Mucosa of descending colon (tissue), 3 donors: Measurements from ENCODE around the gene MMS22L. TPM values are rescaled to one million over a fixed set of nuclear protein-coding genes. Genes with fewer than 3 reads are reported as not detected.
A peak's percentile ranks its signal among the peaks of the same experiment; 100 is the strongest.
"Not testable (repeated sequence)": the region's sequence is repeated elsewhere in the genome, so short reads cannot be mapped to it uniquely, and the experiment has no call there.

ENCODE experiments used
- ATAC-seq: fragments of 200-7000 bp; cut with Tn5 transposase; one replicate; pipeline ENCODE4 v1.9.1; 2020; ENCODE audit warnings: mild to moderate bottlenecking, moderate library complexity
- DNase-seq, 3 donors: peaks; one replicate each; pipeline ENCODE4 v3.0.0-alpha.2; 2020
- H3K36me3 ChIP-seq: fragments of 200-600 bp; one replicate; pipeline ENCODE4 v1.8.0; 2021; ENCODE audit warnings: low read depth, mild to moderate bottlenecking
- H3K4me1 ChIP-seq: fragments of 200-600 bp; one replicate; pipeline ENCODE4 v1.8.0; 2021; ENCODE audit warnings: low read depth, mild to moderate bottlenecking
- H3K4me3 ChIP-seq: fragments of 200-600 bp; one replicate; pipeline ENCODE4 v1.8.0; 2021; ENCODE audit warnings: mild to moderate bottlenecking
- H3K9me3 ChIP-seq: fragments of 200-600 bp; one replicate; pipeline ENCODE4 v1.8.0; 2021; ENCODE audit warnings: mild to moderate bottlenecking
- intact Hi-C, 2 donors: fragments of 100-400 bp; cut with DNase I in 1 of 2; cut with micrococcal nuclease in 1 of 2; formaldehyde crosslinking; loops; one replicate each; pipeline versions ENCODE4 v1.11.0 to v1.11.1; 2022; cut with DNase I, micrococcal nuclease
- total RNA-seq, 3 donors: library from RNA; stranded (reverse); fragmentation: NEBNext Ultra II Directional in 2 of 3; extraction: Animal tissue kit (Norgen Biotek cat#: 25700) in 2 of 3; gene quantifications; one replicate each; pipeline versions ENCODE4 v1.2.1 to v1.2.4, GENCODE V29; 2021 to 2023
- TF ChIP-seq, protein P1 (sequence below): fragments of 200-600 bp; IDR thresholded peaks from one replicate; pipeline ENCODE4 v1.8.0; 2022; ENCODE audit warnings: antibody characterized with exemption, mild to moderate bottlenecking
- donor health status: DM: no; HTN: no; CAD: no; lungs with moderate emphysema.
- donor health status: DM: no; HTN: no; CAD: no.
- donor health status: DM: no; HTN: yes; CAD: no.

The MMS22L gene
- total RNA-seq, 3 donors from 2014 or later = 9.2 to 10.5 (median 9.5) TPM

DNA sequence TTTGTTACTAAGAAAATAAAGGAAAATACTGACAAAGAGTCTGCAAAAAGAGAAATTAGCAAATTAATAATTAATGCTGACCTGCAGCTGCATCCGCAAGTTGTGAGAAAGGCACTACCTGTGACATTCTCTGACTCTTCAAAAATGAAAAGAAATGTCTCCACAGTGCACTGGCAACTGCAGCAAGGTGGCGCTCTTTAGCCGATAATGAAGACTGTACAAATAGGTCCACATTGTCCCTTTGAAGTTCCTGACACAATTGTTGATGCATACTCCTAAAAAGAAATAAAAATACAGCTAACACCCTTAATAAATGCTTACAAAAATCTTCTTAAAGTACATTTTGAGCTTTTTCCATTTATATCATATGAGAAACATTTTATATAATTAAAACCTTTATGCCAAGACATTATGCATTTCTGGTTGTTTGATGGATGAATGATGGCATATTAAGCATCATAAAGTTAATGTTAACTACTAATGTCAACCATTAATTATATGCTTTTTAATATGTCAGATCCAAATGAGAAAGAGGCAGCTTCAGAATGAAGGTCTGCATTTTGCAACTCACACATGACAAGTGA, 96.5 kb downstream of the MMS22L start:
- Histone ChIP-seq H3K9me3 (no peaks in the 10 kb centered on the region), H3K4me1 (no peaks in the 10 kb centered on the region), H3K36me3 (no peaks in the 10 kb centered on the region), H3K4me3 (no peak overlapping the region)
- TF ChIP-seq, protein P1, sequence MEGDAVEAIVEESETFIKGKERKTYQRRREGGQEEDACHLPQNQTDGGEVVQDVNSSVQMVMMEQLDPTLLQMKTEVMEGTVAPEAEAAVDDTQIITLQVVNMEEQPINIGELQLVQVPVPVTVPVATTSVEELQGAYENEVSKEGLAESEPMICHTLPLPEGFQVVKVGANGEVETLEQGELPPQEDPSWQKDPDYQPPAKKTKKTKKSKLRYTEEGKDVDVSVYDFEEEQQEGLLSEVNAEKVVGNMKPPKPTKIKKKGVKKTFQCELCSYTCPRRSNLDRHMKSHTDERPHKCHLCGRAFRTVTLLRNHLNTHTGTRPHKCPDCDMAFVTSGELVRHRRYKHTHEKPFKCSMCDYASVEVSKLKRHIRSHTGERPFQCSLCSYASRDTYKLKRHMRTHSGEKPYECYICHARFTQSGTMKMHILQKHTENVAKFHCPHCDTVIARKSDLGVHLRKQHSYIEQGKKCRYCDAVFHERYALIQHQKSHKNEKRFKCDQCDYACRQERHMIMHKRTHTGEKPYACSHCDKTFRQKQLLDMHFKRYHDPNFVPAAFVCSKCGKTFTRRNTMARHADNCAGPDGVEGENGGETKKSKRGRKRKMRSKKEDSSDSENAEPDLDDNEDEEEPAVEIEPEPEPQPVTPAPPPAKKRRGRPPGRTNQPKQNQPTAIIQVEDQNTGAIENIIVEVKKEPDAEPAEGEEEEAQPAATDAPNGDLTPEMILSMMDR = peak; percentile 72
- intact Hi-C loops = loop anchor here in 1 of 2 donors (5.0 kb wide), 1 partner anchor 206 kb away; no protein-coding TSS in a partner anchor
- ATAC-seq = peak; percentile 81
- DNase-seq = peak in 2 of 3 donors; percentile 60 to 90

DNA sequence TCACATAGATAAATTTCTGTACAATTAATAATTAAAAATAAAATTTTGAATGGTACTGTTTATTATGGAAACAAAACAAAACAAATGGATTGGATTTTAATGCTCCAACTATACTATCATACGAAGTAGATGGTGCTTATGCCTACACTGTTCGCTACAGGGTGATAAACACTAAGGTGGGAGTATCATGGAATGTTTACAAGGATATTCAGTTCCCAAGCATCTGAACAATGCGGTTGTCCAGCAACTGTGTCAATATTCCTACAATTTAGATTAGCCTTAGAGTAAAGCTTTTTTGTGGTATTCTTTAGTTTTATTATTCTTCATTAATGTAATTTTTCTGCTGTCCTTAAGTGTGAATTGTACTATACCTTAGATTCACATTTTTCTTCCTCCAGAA, 105.1 kb downstream of the MMS22L start:
- Histone ChIP-seq H3K9me3 (no peaks in the 10 kb centered on the region), H3K36me3 (no peaks in the 10 kb centered on the region), H3K4me3 (no peak overlapping the region), H3K4me1 (no peaks in the 10 kb centered on the region)
- intact Hi-C loops = no loop called here
- DNase-seq = no peak
- TF ChIP-seq, protein P1 = no peak
- ATAC-seq = no peak

DNA sequence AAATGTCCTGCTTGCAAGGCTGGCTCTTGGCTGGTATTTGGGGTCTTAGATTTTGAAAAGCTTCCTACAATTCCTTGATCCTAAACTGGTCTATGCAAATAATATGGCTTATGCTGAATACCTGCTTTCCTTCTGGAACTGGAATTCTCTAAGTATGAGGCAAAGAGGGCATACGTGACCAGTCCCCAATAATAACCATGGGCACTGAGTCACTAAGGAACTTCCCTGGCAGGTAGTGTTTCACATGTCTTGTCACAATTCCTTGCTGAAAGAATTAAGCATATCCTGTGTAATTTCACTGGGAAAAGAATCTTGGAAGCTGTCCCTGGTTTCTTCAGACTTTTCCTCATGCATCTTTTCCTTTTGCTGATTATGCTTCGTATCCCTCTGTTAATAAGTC, 106.5 kb downstream of the MMS22L start:
- TF ChIP-seq, protein P1 = no peak
- H3K4me1 ChIP-seq = no peaks in the 10 kb centered on the region
- intact Hi-C loops = no loop called here
- ATAC-seq (no peak), DNase-seq (no peak)
- no peaks in the 10 kb centered on the region for H3K9me3 ChIP-seq
- no peaks in the 10 kb centered on the region for H3K36me3 ChIP-seq
- H3K4me3 ChIP-seq = no peak overlapping the region

DNA sequence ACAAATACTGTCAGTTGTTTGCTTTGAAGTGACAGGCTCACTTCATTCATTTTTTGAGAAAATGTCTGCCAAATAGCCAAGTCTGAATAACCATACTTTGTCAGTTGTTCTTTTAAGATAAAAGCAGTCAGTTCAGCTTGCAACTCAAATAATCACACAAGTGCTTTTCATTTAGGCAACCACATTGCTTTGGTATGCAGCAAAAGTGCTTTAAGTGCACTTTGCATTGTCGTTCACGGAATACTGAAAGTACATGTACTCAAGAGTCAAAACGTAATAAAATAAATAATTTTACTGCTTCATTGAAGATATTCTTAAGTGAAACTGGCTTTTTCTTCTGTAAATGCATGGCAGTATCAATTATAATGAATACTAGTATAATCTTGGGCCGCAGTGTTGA, 107.2 kb downstream of the MMS22L start:
- TF ChIP-seq, protein P1 = no peak
- Histone ChIP-seq H3K4me1 (no peaks in the 10 kb centered on the region), H3K9me3 (no peaks in the 10 kb centered on the region), H3K36me3 (no peaks in the 10 kb centered on the region), H3K4me3 (no peak overlapping the region)
- DNase-seq (no peak), ATAC-seq (no peak)
- intact Hi-C loops = no loop called here

DNA sequence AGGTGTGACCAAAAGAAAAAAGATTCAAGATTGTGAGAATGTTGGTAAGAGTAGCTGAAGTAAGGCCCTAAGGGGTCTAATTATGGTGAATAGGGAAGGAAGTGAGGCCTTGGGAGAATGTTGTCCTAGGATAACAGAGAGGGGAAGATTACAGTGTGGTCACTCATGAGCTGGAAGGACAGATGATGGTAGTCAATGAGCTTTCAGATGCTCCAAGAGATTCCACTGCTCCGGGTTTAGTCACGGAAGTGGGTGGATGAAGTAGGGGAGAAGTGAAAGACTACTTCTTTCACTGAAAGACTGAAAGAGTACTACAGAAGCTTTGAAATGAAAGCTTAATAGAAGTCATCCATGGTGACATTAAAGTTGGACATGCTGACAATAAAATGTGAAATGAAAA, 108.5 kb downstream of the MMS22L start:
- TF ChIP-seq, protein P1 = no peak
- Histone ChIP-seq H3K4me1 (no peaks in the 10 kb centered on the region), H3K36me3 (no peaks in the 10 kb centered on the region), H3K4me3 (no peak overlapping the region), H3K9me3 (no peaks in the 10 kb centered on the region)
- intact Hi-C loops = no loop called here
- ATAC-seq (no peak), DNase-seq (no peak)

DNA sequence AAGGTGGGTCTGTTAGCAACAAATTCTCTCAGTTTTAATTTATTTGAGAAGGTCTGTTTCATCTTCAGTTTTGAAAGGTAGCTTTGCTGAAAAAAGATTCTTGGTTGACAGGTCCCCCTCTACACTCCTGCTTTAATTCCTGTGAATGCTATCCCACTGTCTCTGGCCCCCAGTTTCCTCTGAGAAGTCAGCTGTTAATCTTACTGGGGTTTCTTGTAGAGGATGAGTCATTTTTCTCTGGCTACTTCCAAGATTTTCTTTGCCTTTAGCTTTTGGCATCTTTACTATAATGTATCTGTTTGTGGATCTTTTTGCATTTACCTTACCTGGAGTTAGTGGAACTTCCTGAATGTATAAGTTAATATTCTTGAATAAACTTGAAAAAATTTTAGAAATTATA, 122.7 kb downstream of the MMS22L start:
- peaks cover 5% of the 10 kb centered on the region for H3K9me3 ChIP-seq
- no peak for ATAC-seq
- no peaks in the 10 kb centered on the region for H3K4me1 ChIP-seq
- no peak overlapping the region for H3K4me3 ChIP-seq
- no peaks in the 10 kb centered on the region for H3K36me3 ChIP-seq
- intact Hi-C loops = no loop called here
- no peak for DNase-seq
- TF ChIP-seq, protein P1 = no peak

DNA sequence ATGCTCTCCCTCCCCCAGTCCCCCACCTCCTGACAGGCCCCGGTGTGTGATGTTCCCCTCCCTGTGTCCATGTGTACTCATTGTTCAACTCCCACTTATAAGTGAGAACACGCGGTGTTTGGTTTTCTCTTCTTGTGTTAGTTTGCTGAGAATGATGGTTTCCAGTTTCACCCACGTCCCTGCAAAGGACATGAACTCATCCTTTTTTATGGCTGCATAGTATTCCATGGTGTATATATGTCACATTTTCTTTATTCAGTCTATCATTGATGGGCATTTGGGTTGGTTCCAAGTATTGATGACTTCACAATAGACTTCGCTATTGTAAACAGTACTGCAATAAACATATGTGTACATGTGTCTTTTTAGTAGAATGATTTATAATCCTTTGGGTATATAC, 127.6 kb downstream of the MMS22L start:
- H3K4me1 ChIP-seq, intact Hi-C loops, H3K36me3 ChIP-seq, H3K4me3 ChIP-seq, DNase-seq, H3K9me3 ChIP-seq, ATAC-seq: not testable (repeated sequence)
